IMR-90 (cell line): ENCODE measurements around the gene ZNF786. TPM values are rescaled to one million over a fixed set of nuclear protein-coding genes. Genes with fewer than 3 reads are reported as not detected.

Experiments used
- ATAC-seq: fragments of 200-7000 bp; cut with Tn5 transposase; 2 replicates; pipeline ENCODE4 v1.9.1; 2020; ENCODE audit warnings: low read depth, mild to moderate bottlenecking, moderate library complexity
- BruUV-seq: library from RNA; stranded (reverse); fragments of 400-500 nt; replicated peaks from 2 replicates; lab custom pipeline; 2021; lab: Mats Ljungman, UMichigan
- CTCF ChIA-PET: fragments of 300-600 bp; formaldehyde crosslinking; extraction: SDS; loops from one replicate; lab custom pipeline; 2021; ENCODE audit warnings: antibody characterized with exemption; lab: Yijun Ruan, JAX
- POLR2A ChIA-PET: fragments of 300-600 bp; sonication (Branson Sonifier 250); formaldehyde crosslinking; loops from one replicate; lab custom pipeline; 2022; ENCODE audit warnings: antibody characterized with exemption; ENCODE audit not compliant: unreplicated experiment; lab: Charles Lee
- DNase-seq: peaks from one replicate; pipeline ENCODE4 v3.0.0; 2013
- H2AFZ ChIP-seq: replicated peaks from 2 replicates; pipeline ENCODE3; 2013; ENCODE audit warnings: low read length, mild to moderate bottlenecking; ENCODE audit not compliant: poor library complexity
- H2AK5ac ChIP-seq: 2 replicates; pipeline ENCODE4 v1.6.1; 2013; ENCODE audit warnings: low read depth, low read length, inconsistent platforms
- H2AK9ac ChIP-seq: replicated peaks from 2 replicates; pipeline ENCODE3; 2013; ENCODE audit warnings: mild to moderate bottlenecking, low read depth, low read length, moderate library complexity; ENCODE audit not compliant: poor library complexity
- H2BK120ac ChIP-seq: 2 replicates; pipeline ENCODE4 v1.6.1; 2013; ENCODE audit warnings: low read depth, low read length, inconsistent platforms
- H2BK15ac ChIP-seq: 3 replicates; pipeline ENCODE4 v1.6.1; 2013; ENCODE audit warnings: low read depth, low read length, inconsistent platforms
- H2BK20ac ChIP-seq: 2 replicates; pipeline ENCODE4 v1.6.1; 2013; ENCODE audit warnings: low read depth, mild to moderate bottlenecking, inconsistent platforms, low read length, moderate library complexity
- H2BK5ac ChIP-seq: 2 replicates; pipeline ENCODE4 v1.6.1; 2013; ENCODE audit warnings: mild to moderate bottlenecking, low read depth, low read length, inconsistent platforms; ENCODE audit not compliant: poor library complexity, severe bottlenecking
- H3K14ac ChIP-seq: replicated peaks from 2 replicates; pipeline ENCODE4 v1.6.1; 2013; ENCODE audit warnings: low read depth, low read length, inconsistent platforms
- H3K18ac ChIP-seq: 2 replicates; pipeline ENCODE4 v1.6.1; 2013; ENCODE audit warnings: low read depth, low read length, control low read depth
- H3K23ac ChIP-seq: 2 replicates; pipeline ENCODE4 v1.6.1; 2013; ENCODE audit warnings: low read depth, low read length, inconsistent platforms
- H3K27ac ChIP-seq: 2 replicates; pipeline ENCODE4 v1.5.1; 2013; ENCODE audit warnings: mild to moderate bottlenecking, control low read depth, low read length; ENCODE audit not compliant: insufficient read depth
- H3K27me3 ChIP-seq: 2 replicates; pipeline ENCODE4 v1.6.1; 2013; ENCODE audit warnings: low read length; ENCODE audit not compliant: control insufficient read depth, insufficient read depth
- H3K36me3 ChIP-seq: 2 replicates; pipeline ENCODE4 v1.6.1; 2013; ENCODE audit warnings: low read length, mixed read lengths; ENCODE audit not compliant: control insufficient read depth, insufficient read depth
- H3K4ac ChIP-seq: 2 replicates; pipeline ENCODE4 v1.6.1; 2013; ENCODE audit warnings: low read depth, low read length, inconsistent platforms
- H3K4me1 ChIP-seq: 2 replicates; pipeline ENCODE4 v1.6.1; 2013; ENCODE audit warnings: low read length, mixed read lengths; ENCODE audit not compliant: control insufficient read depth, insufficient read depth
- H3K4me2 ChIP-seq: 2 replicates; pipeline ENCODE4 v1.6.1; 2013; ENCODE audit warnings: low read depth, mild to moderate bottlenecking, control low read depth, low read length, moderate library complexity
- H3K4me3 ChIP-seq: 2 replicates; pipeline ENCODE4 v1.5.1; 2013; ENCODE audit warnings: low read depth, mild to moderate bottlenecking, control low read depth, low read length, moderate library complexity; ENCODE audit not compliant: insufficient read depth
- H3K56ac ChIP-seq: 2 replicates; pipeline ENCODE4 v1.6.1; 2013; ENCODE audit warnings: low read length, inconsistent platforms; ENCODE audit not compliant: insufficient read depth; ENCODE audit errors: extremely low read depth
- H3K79me1 ChIP-seq, 2 experiments: 2 replicates each; pipeline ENCODE4 v1.6.1; 2013; ENCODE audit warnings: low read length in 2 of 2, inconsistent platforms in 1 of 2, low read depth in 1 of 2
- H3K9ac ChIP-seq: 2 replicates; pipeline ENCODE4 v1.6.1; 2013; ENCODE audit warnings: low read depth, low read length, control low read depth
- H3K9me1 ChIP-seq: 2 replicates; pipeline ENCODE4 v1.6.1; 2013; ENCODE audit warnings: low read length, inconsistent platforms; ENCODE audit not compliant: insufficient read depth
- H3K9me3 ChIP-seq: 2 replicates; pipeline ENCODE4 v1.6.1; 2013; ENCODE audit warnings: low read length; ENCODE audit not compliant: control insufficient read depth, insufficient read depth
- H4K20me1 ChIP-seq: 2 replicates; pipeline ENCODE4 v1.6.1; 2013; ENCODE audit warnings: low read length, inconsistent platforms; ENCODE audit not compliant: insufficient read depth
- H4K5ac ChIP-seq: 2 replicates; pipeline ENCODE4 v1.6.1; 2013; ENCODE audit warnings: mild to moderate bottlenecking, low read depth, low read length, control low read depth
- H4K8ac ChIP-seq, 2 experiments: 2 replicates each; pipeline ENCODE4 v1.6.1; 2013; ENCODE audit warnings: low read depth in 2 of 2, low read length in 2 of 2, control low read depth in 1 of 2, inconsistent platforms in 1 of 2
- H4K91ac ChIP-seq: 2 replicates; pipeline ENCODE4 v1.6.1; 2013; ENCODE audit warnings: low read depth, low read length, inconsistent platforms; ENCODE audit not compliant: insufficient read depth
- CHD1 ChIP-seq: IDR thresholded peaks from 2 replicates; pipeline ENCODE4 v1.6.1; 2012; ENCODE audit warnings: low read depth, low read length, improper control_type of control experiment
- FOS ChIP-seq: fragments of 150-350 bp; IDR thresholded peaks from 2 replicates; pipeline ENCODE4 v1.6.1; 2016; ENCODE audit warnings: low read depth, low read length
- MAFK ChIP-seq: IDR thresholded peaks from 2 replicates; pipeline ENCODE4 v1.6.1; 2012; ENCODE audit warnings: low read depth, low read length, improper control_type of control experiment
- MXI1 ChIP-seq: IDR thresholded peaks from 2 replicates; pipeline ENCODE4 v1.6.1; 2012; ENCODE audit warnings: low read depth, mild to moderate bottlenecking, low read length, moderate library complexity, borderline replicate concordance
- NFE2L2 ChIP-seq: fragments of 150-350 bp; IDR thresholded peaks from 2 replicates; pipeline ENCODE4 v1.6.1; 2016; ENCODE audit warnings: low read depth, mild to moderate bottlenecking, low read length
- POLR2A ChIP-seq: IDR thresholded peaks from 2 replicates; pipeline ENCODE4 v1.6.1; 2012; ENCODE audit warnings: mild to moderate bottlenecking, low read depth, low read length
- RAD21 ChIP-seq: IDR thresholded peaks from 2 replicates; pipeline ENCODE4 v1.6.1; 2012; ENCODE audit warnings: low read length, improper control_type of control experiment
- RCOR1 ChIP-seq: IDR thresholded peaks from 2 replicates; pipeline ENCODE4 v1.6.1; 2012; ENCODE audit warnings: mild to moderate bottlenecking, low read length, improper control_type of control experiment; ENCODE audit not compliant: insufficient replicate concordance
- WGBS, 2 experiments: methylation state at CpG; one replicate each; pipeline versions ENCODE4 v1.1.5 to v1.1.7; 2013; ENCODE audit warnings: missing lambda C conversion rate in 2 of 2; ENCODE audit not compliant: insufficient read length in 1 of 2; ENCODE audit errors: extremely low coverage in 2 of 2; 5-methylcytosine and 5-hydroxymethylcytosine counted together
- dilution Hi-C: fragments of 300-500 bp; cut with HindIII; formaldehyde crosslinking; loops from one replicate; pipeline ENCODE4 v1.14.3; 2018; ENCODE audit warnings: low sequenced_read_pairs; ENCODE audit not compliant: unreplicated experiment
- in situ Hi-C: fragments of 300-500 bp; cut with MboI; formaldehyde crosslinking; loops from 3 replicates; pipeline ENCODE4 v1.14.3; 2019; ENCODE audit warnings: low sequenced_read_pairs, inconsistent platforms, mixed read lengths
- intact Hi-C: fragments of 100-400 bp; cut with micrococcal nuclease; formaldehyde crosslinking; loops from 2 replicates; pipeline ENCODE4 v1.10.0; 2022
- polyA plus RNA-seq, 3 experiments: library from polyadenylated mRNA; depleted of rRNA; stranded (reverse); fragments of >200 nt; gene quantifications; 2 replicates each; pipeline ENCODE4 v1.2.3, GENCODE V29; 2012; ENCODE audit warnings: low replicate concordance in 1 of 3
- total RNA-seq: library from RNA; depleted of rRNA; stranded (reverse); fragments of >200 nt; gene quantifications from 2 replicates; pipeline ENCODE4 v1.2.3, GENCODE V29; 2012
- TF ChIP-seq, protein P1 (sequence below): fragments of 150-350 bp; IDR thresholded peaks from 2 replicates; pipeline ENCODE4 v1.6.1; 2017; ENCODE audit warnings: mild to moderate bottlenecking, antibody characterized with exemption, low read length, low read depth

Gene ZNF786
- total and polyA plus RNA-seq, 2 of the 4 experiments (the other 2 are of a cell fraction), result 2.8 to 7.3 TPM

DNA sequence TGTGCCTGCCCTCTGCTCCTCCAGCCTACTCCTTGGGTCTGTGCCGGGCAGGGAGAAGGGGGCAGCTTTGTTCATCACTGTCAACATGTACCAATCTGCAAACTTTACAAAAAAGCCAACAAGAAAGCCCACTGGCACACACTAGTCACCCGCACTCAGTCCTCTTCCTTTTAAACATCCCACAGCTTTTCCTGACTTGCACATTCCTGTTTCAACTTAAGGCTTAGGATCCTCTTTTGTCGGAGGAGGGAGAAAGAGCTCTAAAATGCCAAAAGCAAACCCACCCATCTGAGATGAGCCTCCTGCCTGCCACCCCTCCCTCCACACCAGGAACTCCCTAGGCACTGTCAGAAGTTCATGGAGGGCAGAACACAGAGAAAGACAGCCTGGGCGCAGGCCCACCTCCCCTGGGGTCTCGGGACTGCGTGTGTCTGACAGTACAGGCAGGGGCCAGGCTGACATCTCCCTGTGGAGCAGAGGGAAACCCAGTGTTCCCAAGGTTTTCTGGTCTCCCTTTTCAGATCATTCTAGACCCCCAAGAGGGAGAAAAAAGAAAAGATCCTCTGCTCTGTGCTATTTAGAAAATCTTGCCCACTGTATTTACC, 67.7 kb downstream of the ZNF786 start:
- Histone ChIP-seq H3K56ac (no peak overlapping the region), H3K18ac (no peak overlapping the region), H2BK15ac (no peak overlapping the region), H3K4me3 (no peak overlapping the region), H3K4ac (no peak overlapping the region), H3K14ac (no peak overlapping the region), H2BK5ac (no peak overlapping the region), H2AK5ac (no peak overlapping the region), H4K91ac (no peak overlapping the region), H3K36me3 (peaks cover 19% of the 10 kb centered on the region), H4K20me1 (peaks cover 9% of the 10 kb centered on the region), H2BK120ac (no peak overlapping the region), H3K9me3 (no peaks in the 10 kb centered on the region), H3K27ac (no peak overlapping the region), H4K8ac (no peak overlapping the region), H3K23ac (no peak overlapping the region), H3K9ac (no peak overlapping the region), H2BK20ac (no peak overlapping the region), H3K9me1 (peaks cover 3% of the 10 kb centered on the region; the same call in 1 of the 2 replicates), H3K4me2 (no peak overlapping the region), H4K5ac (no peak overlapping the region), H2AFZ (no peak overlapping the region), H3K4me1 (no peaks in the 10 kb centered on the region), H2AK9ac (no peak overlapping the region), H3K79me1 (peaks cover 25 to 60% of the 10 kb centered on the region in 2 experiments), H3K27me3 (no peaks in the 10 kb centered on the region)
- WGBS, 2 experiments, result 83% methylated on average over 1 of the region's 6 CpGs; no CpG with 5 or more reads in 1 of the 2 experiments
- ATAC-seq (no peak), DNase-seq (no peak)
- no TSS peak for BruUV-seq
- dilution Hi-C loops (no loop called here), intact Hi-C loops (no loop called here), in situ Hi-C loops (no loop called here)
- TF ChIP-seq CHD1 (no peak), MAFK (no peak), FOS (no peak), RAD21 (no peak), MXI1 (no peak), RCOR1 (no peak), POLR2A (no peak), NFE2L2 (no peak)
- TF ChIP-seq, protein P1, sequence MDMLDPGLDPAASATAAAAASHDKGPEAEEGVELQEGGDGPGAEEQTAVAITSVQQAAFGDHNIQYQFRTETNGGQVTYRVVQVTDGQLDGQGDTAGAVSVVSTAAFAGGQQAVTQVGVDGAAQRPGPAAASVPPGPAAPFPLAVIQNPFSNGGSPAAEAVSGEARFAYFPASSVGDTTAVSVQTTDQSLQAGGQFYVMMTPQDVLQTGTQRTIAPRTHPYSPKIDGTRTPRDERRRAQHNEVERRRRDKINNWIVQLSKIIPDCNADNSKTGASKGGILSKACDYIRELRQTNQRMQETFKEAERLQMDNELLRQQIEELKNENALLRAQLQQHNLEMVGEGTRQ, result no peak
- ChIA-PET CTCF (no interaction called here), POLR2A (no interaction called here)
